ENCODE results near the gene RAPGEF4.

Gene RAPGEF4

GRCh38 chr2:172977270-172978062 is 241.8 kb downstream of the RAPGEF4 start:
- DNase-seq: no peak

GRCh38 chr2:172978063-172978383 is 242.4 kb downstream of the RAPGEF4 start:
- DNase-seq: no peak

- DNase-seq: peak; percentile 24
Measured at GRCh38 chr2:172985139-172985892, 249.7 kb downstream of the RAPGEF4 start.

GRCh38 chr2:172986040-172986439 is 250.4 kb downstream of the RAPGEF4 start:
- no peak for DNase-seq

GRCh38 chr2:172988728-172989127 is 253.1 kb downstream of the RAPGEF4 start:
- DNase-seq: no peak

GRCh38 chr2:172991031-172991430 is 255.4 kb downstream of the RAPGEF4 start:
- DNase-seq: no peak

- no peak for DNase-seq
Measured at GRCh38 chr2:172993139-172993538, 257.5 kb downstream of the RAPGEF4 start.

- DNase-seq: no peak
Measured at GRCh38 chr2:172993931-172994717, 258.5 kb downstream of the RAPGEF4 start.

- DNase-seq: no peak
Measured at GRCh38 chr2:172994864-172995263, 259.2 kb downstream of the RAPGEF4 start.

- no peak for DNase-seq
Measured at GRCh38 chr2:172995323-172996244, 259.9 kb downstream of the RAPGEF4 start.

- DNase-seq: no peak
Measured at GRCh38 chr2:172996387-172996961, 260.8 kb downstream of the RAPGEF4 start.

- no peak for DNase-seq
Measured at GRCh38 chr2:172997031-172997430, 261.4 kb downstream of the RAPGEF4 start.

GRCh38 chr2:172998547-172999272 is 263.1 kb downstream of the RAPGEF4 start:
- DNase-seq: no peak

GRCh38 chr2:172999641-173000386 is 264.2 kb downstream of the RAPGEF4 start:
- DNase-seq: no peak

- no peak for DNase-seq
Measured at GRCh38 chr2:173001664-173002604, 266.3 kb downstream of the RAPGEF4 start.

- DNase-seq: no peak
Measured at GRCh38 chr2:173002751-173003541, 267.3 kb downstream of the RAPGEF4 start.

- DNase-seq: no peak
Measured at GRCh38 chr2:173008786-173009185, 273.1 kb downstream of the RAPGEF4 start.

GRCh38 chr2:173010233-173010632 is 274.6 kb downstream of the RAPGEF4 start:
- no peak for DNase-seq

GRCh38 chr2:173016451-173016850 is 280.8 kb downstream of the RAPGEF4 start:
- no peak for DNase-seq
